ENCODE results near the gene ABHD5.
"Not testable (repeated sequence)": the region's sequence is repeated elsewhere in the genome, so short reads cannot be mapped to it uniquely, and the experiment has no call there.

Gene ABHD5

GRCh38 chr3:43690400-43691119 is at the start of gene ABHD5:
ABHD5 (plus strand) TSS chr3:43690938; CDS start chr3:43690993, 55 bp downstream.
- DNase-seq (ENCODE audit: low spot score) = peak; percentile 94

- DNase-seq (ENCODE audit: low spot score) = no peak
These were observed 49.2 kb upstream of the ABHD5 start for GRCh38 chr3:43641306-43642114.

DNA sequence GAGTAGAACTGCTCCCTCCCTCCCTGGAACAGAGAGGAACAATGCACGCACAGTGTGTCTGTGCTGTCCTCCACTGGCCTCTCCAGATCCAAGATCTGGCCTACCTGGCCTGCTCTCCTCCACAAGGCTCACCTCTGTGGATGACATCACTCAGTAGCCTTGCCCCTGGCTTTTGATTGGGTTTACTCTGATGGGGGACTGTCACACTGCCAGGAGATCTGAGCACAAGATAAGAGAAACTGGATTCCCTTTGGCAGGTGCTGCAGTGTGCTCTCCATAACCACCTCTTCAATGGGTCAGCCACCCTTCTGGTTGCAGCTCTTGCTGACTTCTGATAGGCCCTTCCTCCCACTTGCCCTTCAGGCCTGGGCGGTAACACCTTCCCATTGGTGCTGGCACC is 46.3 kb upstream of the ABHD5 start:
- no peak for DNase-seq (ENCODE audit: low spot score)

DNA sequence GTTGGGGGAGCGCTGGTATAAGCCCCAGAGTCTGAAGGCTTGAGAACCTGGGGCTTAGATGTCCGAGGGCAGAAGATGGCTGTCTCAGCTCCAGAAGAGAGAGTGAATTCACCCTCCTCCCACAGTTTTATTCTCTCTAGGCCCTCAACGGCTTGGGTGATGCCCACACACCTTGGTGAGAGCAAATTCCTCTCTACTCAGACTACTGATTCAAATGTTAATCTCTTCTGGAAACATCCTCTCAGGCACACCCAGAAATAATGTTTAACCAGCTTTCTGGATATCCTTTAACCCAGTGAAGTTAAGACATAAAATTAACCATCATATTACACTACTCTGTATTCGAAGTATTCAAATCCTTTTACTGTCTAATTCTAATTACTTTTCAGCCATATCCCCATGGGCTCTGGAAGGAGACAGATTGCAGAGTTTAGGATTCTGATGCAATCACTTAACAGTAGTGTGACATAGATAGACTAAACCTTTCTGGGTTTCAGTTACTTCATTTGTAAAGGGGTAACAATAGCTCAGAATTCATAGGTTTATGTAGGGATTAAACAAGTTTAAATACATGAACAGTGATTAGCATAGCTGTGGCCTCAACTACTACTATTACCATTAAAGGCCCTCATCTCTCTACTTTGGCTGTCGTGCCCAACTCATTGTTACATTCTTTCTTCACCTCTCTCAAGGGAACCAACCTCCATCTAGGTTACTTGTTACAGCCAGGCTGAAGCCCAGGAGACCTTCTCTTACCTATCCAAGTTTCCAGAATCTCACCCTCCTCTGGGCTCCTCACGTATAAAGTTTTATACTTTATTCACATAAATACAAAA is 43.2 kb upstream of the ABHD5 start:
- no peak for DNase-seq (ENCODE audit: low spot score)

- no peak for DNase-seq (ENCODE audit: low spot score)
These were observed 41.8 kb upstream of the ABHD5 start for GRCh38 chr3:43648957-43649356.

DNA sequence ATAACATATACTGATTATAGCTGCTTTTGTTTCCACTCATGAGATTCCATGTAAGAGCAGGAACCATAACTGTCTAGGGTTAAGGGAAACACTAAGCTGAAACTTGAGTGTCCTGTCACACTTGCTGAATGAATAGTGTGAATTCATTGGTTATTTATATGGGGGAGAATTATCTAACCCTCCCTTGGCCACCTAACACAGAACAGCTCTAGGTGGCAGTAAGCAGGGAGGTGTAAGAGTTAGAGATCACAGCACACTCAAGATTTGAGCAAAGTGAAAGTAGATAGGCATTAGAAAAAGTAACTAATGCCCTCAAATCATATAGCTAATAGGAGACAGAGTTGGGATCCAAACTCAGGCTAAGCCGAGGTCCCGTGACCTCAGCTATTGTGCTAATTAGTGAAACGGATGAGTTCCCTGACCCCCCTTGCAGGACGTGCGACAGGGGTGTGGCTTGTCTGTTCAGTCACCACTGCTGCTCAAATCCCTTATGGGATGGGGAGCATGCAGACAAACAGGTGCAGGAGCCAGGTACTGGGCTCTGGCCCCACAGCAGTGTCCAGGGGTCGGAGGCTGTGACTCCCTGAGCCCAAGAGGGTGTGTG is 41.3 kb upstream of the ABHD5 start:
- no peak for DNase-seq (ENCODE audit: low spot score)

DNA sequence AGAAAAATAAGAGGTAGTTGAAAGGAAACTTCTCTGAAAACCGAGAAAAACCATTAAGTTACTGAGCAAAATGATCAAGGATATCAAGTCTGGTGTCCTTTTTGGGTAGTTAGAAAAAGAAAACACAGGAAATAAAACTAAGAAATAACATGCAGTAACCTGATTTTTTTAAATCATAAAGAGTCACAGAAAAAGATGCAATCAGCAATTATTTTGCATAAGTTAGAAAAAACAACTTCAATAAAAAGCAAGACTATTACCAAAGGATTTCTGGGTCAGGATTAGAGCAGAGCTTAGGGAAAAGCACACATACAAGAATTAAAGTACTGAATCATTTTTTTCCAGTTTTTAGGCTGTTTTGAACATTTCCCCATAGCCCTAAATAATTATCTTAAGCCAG is 40.4 kb upstream of the ABHD5 start:
- DNase-seq (ENCODE audit: low spot score) = no peak

DNA sequence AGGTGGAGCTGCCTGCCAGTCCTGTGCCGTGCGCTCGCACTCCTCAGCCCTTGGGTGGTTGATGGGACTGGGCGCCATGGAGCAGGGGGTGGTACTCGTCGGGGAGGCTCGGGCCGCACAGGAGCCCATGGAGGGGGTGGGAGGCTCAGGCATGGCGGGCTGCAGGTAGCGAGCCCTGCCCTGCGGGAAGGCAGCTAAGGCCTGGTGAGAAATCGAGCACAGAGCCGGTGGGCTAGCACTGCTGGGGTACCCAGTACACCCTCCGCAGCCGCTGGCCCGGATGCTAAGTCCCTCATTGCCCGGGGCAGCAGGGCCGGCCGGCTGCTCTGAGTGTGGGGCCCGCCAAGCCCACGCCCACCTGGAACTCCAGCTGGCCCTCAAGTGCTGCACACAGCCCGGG is 34.3 kb upstream of the ABHD5 start:
- not testable (repeated sequence) for DNase-seq (ENCODE audit: low spot score)

- DNase-seq (ENCODE audit: low spot score) = no peak
These were observed 31.4 kb upstream of the ABHD5 start for GRCh38 chr3:43659250-43659880.

- DNase-seq (ENCODE audit: low spot score) = not testable (repeated sequence)
These were observed 29.4 kb upstream of the ABHD5 start for GRCh38 chr3:43661376-43661775.

- DNase-seq (ENCODE audit: low spot score) = not testable (repeated sequence)
These were observed 25.7 kb upstream of the ABHD5 start for GRCh38 chr3:43665011-43665410.

DNA sequence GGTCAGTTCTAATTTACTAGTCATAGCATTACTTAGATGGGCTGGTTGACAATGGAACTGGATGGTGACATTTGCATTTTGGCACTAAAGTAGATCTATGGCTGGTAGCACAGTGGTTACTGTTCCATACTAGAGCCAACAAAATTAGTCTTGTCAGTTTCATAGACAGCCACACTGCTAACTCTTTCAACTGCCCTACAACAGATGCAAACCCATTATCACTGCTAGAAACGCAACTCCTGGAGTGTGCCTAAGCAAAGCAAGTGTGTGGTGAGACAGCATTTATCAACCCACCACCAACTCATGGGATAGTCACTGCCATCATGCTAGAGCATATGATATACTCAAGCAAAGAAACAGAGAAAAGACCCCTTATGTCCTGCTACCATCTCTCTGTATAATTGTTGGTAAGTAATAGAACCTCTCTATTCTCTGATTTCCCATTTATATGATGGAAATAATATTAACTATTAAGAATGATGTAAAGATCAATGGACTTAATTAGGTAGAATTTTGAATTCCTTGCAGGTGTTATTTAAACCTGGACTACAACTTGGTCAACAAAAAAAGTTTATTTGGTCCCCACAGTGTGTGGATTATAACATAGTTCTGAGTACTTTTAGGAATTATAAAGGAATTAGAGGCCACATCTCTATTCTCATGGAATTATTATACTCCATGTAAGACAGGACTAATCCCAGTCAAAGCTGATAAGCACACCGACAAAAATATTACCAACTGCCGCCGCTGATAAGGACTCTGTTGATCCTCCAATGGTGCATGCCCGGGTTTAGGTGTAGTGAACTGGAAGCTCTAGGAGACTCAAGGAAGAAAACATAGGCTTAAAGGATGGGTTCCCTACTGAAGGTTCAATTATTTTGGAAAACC is 19.9 kb upstream of the ABHD5 start:
- DNase-seq (ENCODE audit: low spot score) = no peak

DNA sequence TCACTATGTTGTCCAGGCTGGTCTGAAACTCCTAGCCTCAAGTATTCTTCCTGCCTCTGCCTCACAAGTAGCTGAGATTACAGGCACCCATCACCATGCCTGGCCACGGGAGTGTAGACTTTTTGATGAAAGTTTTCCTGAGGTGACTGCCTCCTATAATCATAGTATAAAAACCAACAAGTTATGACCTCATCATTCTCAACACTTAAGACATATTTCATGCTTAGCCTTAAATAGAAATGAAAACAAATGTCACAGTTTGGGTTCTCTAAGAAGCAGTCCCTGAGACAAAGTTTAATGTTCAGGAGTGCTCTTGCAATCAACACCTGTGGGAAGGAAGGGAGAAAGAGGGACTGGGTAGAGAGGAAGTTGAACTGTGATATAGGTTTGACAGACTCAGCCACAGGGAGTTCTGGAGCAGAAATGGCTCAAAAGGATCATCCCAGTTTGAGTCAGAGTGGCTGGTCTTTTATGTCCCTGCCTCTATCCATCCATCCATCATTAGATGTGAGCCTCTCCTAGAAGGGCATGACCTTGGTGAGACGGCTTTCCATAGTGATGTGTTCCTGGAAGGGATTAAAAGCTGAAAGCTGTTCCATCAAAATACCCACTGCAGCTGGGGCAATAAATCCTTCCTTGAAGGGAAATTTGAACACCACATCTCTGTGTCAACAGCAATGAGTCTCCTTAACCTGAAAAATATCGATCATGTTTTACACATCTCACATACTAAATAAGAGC is 16.2 kb upstream of the ABHD5 start:
- DNase-seq (ENCODE audit: low spot score) = no peak

DNA sequence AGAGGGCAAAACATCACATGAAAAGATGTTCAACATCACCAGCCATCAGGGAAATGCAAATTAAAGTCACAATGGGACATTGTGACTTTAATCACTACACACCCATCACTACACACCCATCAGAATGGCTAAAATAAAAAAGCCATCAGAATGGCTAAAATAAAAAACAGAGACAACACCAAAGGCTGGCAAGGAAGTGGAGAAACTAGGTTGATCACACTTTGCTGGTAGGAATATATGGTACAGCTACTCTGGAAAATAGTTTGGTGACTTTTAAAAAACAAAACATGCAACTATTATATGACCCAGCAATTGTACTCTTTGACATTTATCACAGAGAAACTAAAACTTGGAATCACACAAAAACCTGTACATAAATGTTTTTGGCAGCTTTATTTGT is 15.1 kb upstream of the ABHD5 start:
- no peak for DNase-seq (ENCODE audit: low spot score)

DNA sequence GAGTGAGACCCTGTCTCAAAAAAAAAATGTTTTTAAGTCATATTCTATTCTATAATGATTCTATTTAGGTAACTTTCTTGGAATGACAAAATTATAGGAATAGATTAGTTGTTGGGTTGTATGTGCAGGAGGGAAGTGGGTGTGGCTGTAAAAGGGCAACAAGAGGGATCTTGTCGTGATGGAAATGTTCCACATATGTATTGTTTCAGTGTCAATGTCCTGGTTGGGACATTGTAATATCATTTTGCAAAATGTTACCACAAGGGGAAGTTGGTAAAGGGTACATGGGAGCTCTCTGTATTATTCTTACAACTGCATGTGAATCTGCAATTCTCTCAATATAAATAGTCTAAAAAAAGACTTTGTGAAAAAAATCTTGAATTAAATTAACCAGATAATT is 14.3 kb upstream of the ABHD5 start:
- no peak for DNase-seq (ENCODE audit: low spot score)

GRCh38 chr3:43678375-43678774 is 12.4 kb upstream of the ABHD5 start:
- DNase-seq (ENCODE audit: low spot score) = not testable (repeated sequence)

DNA sequence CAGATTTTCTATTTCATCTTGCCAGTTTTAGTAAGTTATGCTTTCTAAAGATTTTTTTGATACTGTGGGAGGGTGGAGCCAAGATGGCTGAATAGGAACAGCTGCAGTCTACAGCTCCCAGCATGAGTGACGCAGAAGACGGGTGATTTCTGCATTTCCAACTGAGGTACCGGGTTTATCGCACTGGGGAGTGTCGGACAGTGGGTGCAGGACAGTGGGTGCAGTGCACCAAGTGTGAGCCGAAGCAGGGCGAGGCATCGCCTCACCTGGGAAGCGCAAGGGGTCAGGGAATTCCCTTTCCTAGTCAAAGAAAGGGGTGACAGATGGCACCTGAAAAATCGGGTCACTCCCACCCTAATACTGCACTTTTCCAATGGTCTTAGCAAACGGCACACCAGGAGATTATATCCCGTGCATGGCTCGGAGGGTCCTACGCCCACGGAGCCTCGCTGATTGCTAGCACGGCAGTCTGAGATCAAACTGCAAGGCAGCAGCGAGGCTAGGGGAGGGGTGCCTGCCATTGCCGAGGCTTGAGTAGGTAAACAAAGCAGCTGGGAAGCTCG is 11.8 kb upstream of the ABHD5 start:
- not testable (repeated sequence) for DNase-seq (ENCODE audit: low spot score)

- DNase-seq (ENCODE audit: low spot score) = not testable (repeated sequence)
These were observed 9.9 kb upstream of the ABHD5 start for GRCh38 chr3:43680857-43681256.

DNA sequence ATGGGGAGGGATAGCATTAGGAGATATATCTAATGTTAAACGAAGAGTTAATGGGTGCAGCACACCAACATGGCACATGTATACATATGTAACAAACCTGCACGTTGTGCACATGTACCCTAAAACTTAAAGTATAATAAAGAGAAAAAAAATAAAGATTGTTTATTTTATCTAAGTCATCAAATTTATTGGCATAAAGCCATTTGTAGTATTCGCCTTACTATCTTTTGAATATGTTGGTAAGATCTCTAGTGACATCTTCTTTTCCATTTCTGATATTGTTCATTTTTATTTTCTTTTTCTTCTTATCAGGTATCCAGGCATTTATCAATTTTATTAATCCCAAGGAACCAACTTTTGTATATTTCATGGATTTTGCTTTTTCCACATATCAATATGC is 5.8 kb upstream of the ABHD5 start:
- no peak for DNase-seq (ENCODE audit: low spot score)

DNA sequence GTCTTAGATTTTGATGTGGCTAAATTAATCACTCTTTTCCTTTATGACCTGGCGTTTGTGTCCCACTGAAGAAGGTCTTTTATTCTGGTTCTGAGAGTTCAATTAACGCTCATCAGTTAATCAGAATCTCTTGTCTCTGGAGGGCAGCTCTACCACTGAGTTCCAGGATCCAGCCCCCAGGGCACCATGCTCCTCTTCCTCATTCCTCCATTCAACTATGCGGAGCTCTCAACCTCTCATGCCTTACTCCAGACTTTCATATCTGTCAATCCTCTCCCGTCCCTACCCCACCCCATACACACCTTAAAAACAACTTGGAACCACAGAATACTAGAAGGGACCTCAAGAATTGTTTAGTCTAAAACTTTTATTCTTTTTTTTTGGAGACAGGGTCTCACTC is 4.8 kb upstream of the ABHD5 start:
- no peak for DNase-seq (ENCODE audit: low spot score)
